ENCODE measurements around the gene EXOG.

Gene EXOG

DNA sequence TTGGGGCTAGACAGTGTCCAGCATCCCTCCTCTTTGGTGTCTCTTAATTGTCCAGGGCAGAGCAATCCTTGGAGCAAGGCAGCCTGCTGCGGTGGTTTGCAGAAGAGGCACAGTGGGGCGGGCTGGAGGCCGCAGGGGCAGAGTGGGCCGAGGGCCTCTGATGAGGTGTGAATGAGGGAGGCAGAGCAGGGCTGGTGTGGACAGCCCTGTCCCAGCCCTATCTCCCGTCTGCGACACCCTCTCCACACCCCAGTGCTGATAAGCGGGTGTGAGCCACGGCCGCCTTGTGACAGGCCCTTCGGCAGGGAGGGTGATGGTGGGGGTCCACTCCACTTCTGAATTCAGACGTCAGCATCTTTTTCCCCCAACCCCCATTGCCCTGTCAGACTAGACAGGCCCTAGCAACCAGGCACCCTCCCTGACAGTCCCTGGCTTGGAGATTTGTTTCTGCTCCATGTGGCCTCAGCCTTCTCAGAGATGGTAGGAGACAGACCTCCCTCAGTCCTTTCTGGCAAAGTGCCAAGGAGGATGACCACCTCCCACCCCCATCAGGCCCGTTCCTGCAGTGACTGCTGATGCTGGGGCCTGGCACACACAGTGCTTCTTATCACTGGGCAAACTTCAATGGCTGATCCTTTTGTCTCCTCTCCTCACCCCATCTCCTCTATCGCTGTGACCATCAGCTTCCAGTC lies 37.3 kb downstream of the EXOG start:
- H3K4me3 ChIP-seq (ENCODE audit: low read depth, low read length), result no peak overlapping the region
- no peak for DNase-seq (ENCODE audit: low read depth, low spot score)
- ChIA-PET POLR2A (no interaction called here), CTCF (interaction anchor here (1.3 to 4.4 kb wide), 2 partner anchors 12 kb away, joined by 19 to 37 read pairs; no protein-coding TSS in a partner anchor)
- TF ChIP-seq, protein P1, sequence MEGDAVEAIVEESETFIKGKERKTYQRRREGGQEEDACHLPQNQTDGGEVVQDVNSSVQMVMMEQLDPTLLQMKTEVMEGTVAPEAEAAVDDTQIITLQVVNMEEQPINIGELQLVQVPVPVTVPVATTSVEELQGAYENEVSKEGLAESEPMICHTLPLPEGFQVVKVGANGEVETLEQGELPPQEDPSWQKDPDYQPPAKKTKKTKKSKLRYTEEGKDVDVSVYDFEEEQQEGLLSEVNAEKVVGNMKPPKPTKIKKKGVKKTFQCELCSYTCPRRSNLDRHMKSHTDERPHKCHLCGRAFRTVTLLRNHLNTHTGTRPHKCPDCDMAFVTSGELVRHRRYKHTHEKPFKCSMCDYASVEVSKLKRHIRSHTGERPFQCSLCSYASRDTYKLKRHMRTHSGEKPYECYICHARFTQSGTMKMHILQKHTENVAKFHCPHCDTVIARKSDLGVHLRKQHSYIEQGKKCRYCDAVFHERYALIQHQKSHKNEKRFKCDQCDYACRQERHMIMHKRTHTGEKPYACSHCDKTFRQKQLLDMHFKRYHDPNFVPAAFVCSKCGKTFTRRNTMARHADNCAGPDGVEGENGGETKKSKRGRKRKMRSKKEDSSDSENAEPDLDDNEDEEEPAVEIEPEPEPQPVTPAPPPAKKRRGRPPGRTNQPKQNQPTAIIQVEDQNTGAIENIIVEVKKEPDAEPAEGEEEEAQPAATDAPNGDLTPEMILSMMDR (IDR thresholded peaks at IDR 0.05; ENCODE audit: insufficient read depth, low read length, missing control alignments), result no peak

DNA sequence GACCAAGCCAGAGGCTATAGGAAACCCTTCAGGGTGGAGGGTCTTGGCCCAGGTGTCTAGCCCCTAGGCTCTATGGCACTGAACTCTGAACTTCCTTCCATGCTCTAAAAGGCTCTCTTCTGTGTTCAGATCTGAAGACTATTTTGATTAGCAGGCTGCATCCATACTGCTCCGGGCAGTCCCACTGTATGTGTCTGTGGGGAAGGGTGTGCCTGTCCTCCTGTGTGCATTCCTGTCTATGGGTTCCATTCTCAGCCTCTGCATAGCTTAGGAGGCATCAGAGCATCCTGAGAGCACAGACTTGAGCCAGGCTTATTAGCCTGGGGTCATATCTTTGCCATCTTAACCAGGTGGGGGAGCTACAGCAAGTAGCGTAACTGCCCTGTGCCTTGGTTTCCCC lies 38.0 kb downstream of the EXOG start:
- ChIA-PET POLR2A (no interaction called here), CTCF (interaction anchor here (1.3 kb wide), 1 partner anchor 13 kb away, joined by 19 read pairs; no protein-coding TSS in a partner anchor)
- DNase-seq (ENCODE audit: low read depth, low spot score), result no peak
- H3K4me3 ChIP-seq (ENCODE audit: low read depth, low read length), result no peak overlapping the region
- TF ChIP-seq, protein P1 (IDR thresholded peaks at IDR 0.05; ENCODE audit: insufficient read depth, low read length, missing control alignments), result no peak

DNA sequence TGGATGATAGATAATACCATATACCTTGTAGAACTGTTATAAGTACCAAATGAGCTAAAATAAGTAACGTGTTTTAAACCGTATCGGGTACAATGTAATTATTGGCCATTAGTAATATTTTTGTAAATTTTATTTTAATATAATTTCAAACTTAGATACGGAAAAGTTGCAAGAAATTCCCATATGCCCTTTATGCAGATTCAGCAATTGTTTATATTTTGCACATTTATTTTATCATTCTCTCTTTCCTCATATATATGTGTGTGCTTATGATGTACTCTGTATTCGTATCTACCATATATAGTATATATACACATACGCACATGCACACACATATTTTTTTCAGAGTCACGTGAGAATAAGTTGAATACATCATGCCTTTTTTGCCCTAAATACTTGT lies 38.5 kb downstream of the EXOG start:
- H3K4me3 ChIP-seq (ENCODE audit: low read depth, low read length), result no peak overlapping the region
- TF ChIP-seq, protein P1 (IDR thresholded peaks at IDR 0.05; ENCODE audit: insufficient read depth, low read length, missing control alignments), result no peak
- DNase-seq (ENCODE audit: low read depth, low spot score), result no peak
- POLR2A ChIA-PET, result no interaction called here
- CTCF ChIA-PET, result interaction anchor here (1.3 kb wide), 1 partner anchor 13 kb away, joined by 19 read pairs; no protein-coding TSS in a partner anchor

DNA sequence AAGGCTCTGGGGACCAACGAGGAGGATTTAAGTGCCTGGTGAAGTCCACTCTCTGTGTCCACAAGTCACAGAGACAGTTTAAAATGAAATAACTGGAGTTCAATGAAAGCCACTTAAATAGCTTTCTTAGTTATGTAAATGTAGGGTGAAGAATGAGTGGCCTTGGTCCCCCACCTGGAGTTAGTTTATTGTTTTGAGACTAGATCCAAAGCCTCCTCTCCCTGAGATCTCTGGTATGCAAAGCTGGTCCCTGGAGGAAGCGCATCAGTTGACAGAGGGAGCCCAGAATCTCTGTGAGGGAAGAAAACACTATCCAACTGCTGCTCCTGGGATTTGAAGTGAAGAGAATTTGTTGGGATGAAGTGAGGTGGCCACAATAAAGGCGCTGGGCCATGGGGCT lies 40.5 kb downstream of the EXOG start:
- no peak for DNase-seq (ENCODE audit: low read depth, low spot score)
- H3K4me3 ChIP-seq (ENCODE audit: low read depth, low read length), result no peak overlapping the region
- POLR2A ChIA-PET, result no interaction called here
- CTCF ChIA-PET, result interaction anchor here (1.2 to 1.8 kb wide), 2 partner anchors 16 to 40 kb away, joined by 4 to 7 read pairs; no protein-coding TSS in a partner anchor
- TF ChIP-seq, protein P1 (IDR thresholded peaks at IDR 0.05; ENCODE audit: insufficient read depth, low read length, missing control alignments), result no peak

DNA sequence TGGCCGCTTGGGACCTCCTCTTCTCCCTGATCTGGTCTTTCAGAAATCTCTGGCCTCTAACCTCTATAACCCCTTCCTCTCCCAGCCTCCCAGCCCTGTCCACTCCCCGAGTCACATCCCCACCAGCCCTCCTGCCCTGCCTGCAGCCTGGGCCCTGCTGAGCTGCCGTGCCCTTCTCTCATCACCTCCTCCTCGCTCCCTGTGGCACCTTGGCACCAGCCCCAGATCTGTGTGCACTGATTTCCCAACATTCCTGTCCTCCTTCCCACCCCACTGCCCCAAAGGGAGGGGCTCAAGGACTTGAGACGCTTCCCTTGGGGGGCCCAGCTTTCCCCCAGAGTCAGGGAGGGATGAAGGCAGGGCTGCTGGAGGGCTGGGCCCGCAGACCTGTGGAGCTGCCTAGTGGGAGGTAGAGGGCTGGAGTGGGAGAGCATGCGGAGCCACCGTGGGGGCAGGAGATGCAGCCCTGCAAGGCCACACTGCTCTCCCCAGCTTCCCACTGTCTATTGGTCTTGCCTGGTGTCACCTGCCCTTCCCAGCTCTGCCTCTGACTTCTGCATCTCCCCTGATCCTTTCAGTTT lies 42.7 kb downstream of the EXOG start:
- no peak overlapping the region for H3K4me3 ChIP-seq (ENCODE audit: low read depth, low read length)
- TF ChIP-seq, protein P1 (IDR thresholded peaks at IDR 0.05; ENCODE audit: insufficient read depth, low read length, missing control alignments), result no peak
- ChIA-PET POLR2A (no interaction called here), CTCF (interaction anchor here (1.0 to 2.8 kb wide), 3 partner anchors 10 to 17 kb away, joined by 3 to 11 read pairs (median 3); no protein-coding TSS in a partner anchor)
- no peak for DNase-seq (ENCODE audit: low read depth, low spot score)

DNA sequence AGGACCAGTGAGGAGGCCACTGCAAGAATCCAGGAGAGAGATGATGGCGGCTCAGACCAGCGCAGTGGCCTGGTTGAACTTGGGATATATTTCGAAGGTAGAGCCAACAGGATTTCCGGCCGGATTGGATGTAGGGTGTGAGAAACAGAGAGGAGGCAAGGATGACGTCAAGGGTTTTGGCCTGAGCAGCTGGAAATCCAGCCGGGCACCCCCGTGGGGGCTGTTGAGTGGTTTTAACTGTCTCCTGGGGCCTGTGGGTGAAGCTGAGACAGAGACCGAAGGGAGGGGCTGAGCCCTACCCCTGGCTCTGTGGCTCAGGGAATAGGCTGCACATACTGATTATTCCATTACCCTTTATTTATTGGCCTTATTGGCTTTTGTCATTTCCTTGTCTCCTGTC lies 45.7 kb downstream of the EXOG start:
- TF ChIP-seq, protein P1 (IDR thresholded peaks at IDR 0.05; ENCODE audit: insufficient read depth, low read length, missing control alignments), result no peak
- POLR2A ChIA-PET, result no interaction called here
- no peak for DNase-seq (ENCODE audit: low read depth, low spot score)
- CTCF ChIA-PET, result no interaction called here
- no peak overlapping the region for H3K4me3 ChIP-seq (ENCODE audit: low read depth, low read length)
